ENCODE measurements around the gene HES5. TPM values are rescaled to one million over a fixed set of nuclear protein-coding genes. Genes with fewer than 3 reads are reported as not detected.

The HES5 gene
- total and polyA plus RNA-seq, 2 of the 13 experiments (the other 11 are each of a cell fraction or from before 2014, with no cell fraction given) = not detected

DNA sequence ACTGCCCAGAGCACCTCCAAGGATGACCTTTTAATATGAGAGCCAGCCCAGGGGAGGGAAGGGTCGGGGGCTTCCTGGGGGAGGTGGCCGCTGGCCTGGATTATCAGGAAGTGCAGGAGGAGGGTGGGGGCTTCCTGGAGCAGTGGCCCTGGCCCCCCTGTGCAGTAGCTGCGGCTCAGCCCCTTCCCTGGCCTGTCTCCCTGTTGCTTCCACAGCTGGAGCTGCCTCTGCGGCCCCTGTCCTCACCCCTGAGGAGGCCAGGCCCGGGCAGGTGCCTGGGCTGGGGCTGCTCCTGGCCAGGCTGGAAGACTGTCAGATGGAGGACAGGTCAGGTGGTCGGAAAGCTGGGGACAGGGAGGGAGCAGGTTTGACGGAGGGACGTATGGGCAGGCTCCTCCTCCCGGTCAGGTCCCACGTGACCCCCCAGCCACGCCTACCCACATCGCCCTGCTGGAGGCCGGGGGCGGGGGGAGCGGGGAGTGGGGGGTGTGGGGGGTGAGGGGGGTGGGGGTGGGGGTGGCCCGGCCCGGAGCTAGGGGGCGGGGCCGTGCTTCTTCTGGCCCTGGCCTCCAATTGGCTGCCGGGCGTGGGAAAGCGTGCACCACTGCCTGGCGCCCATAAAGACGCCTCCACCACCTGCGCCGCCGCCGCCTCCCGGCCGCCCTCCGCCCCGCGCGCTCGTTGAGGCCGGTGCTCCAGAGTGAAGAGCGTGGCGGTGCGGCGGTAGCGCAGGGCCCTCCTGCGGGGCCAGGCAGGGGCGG, 15.9 kb upstream of the HES5 start (continued):
- TF ChIP-seq, protein P1, sequence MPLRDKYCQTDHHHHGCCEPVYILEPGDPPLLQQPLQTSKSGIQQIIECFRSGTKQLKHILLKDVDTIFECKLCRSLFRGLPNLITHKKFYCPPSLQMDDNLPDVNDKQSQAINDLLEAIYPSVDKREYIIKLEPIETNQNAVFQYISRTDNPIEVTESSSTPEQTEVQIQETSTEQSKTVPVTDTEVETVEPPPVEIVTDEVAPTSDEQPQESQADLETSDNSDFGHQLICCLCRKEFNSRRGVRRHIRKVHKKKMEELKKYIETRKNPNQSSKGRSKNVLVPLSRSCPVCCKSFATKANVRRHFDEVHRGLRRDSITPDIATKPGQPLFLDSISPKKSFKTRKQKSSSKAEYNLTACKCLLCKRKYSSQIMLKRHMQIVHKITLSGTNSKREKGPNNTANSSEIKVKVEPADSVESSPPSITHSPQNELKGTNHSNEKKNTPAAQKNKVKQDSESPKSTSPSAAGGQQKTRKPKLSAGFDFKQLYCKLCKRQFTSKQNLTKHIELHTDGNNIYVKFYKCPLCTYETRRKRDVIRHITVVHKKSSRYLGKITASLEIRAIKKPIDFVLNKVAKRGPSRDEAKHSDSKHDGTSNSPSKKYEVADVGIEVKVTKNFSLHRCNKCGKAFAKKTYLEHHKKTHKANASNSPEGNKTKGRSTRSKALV (CRISPR knock-in tag; IDR thresholded peaks at IDR 0.05) = no peak
- TF ChIP-seq CREB1 (IDR thresholded peaks at IDR 0.05) (no peak), CREB1 (CRISPR knock-in tag; IDR thresholded peaks at IDR 0.05) (no peak), ZSCAN21 (CRISPR knock-in tag; IDR thresholded peaks at IDR 0.05; ENCODE audit: borderline replicate concordance) (0 out of 2 replicates have a peak, but pooled peaks have one; percentile 38), KDM1A (CRISPR knock-in tag; IDR thresholded peaks at IDR 0.05) (no peak; the same call in 1 of the 2 replicates), ZBTB38 (CRISPR knock-in tag; IDR thresholded peaks at IDR 0.05) (peak; percentile 34; the same call in 1 of the 2 replicates), GZF1 (CRISPR knock-in tag; IDR thresholded peaks at IDR 0.05) (no peak), MTA1 (CRISPR knock-in tag; IDR thresholded peaks at IDR 0.05; ENCODE audit: borderline replicate concordance) (no peak), ZFP90 (CRISPR knock-in tag; IDR thresholded peaks at IDR 0.05; ENCODE audit: borderline replicate concordance) (0 out of 2 replicates have a peak, but pooled peaks have one; percentile 30), ZNF441 (CRISPR knock-in tag; IDR thresholded peaks at IDR 0.05; ENCODE audit: borderline replicate concordance) (no peak), RFXAP (CRISPR knock-in tag; IDR thresholded peaks at IDR 0.05; ENCODE audit: borderline replicate concordance) (no peak), HNRNPH1 (optimal IDR thresholded peaks at IDR 0.05; ENCODE audit: low read depth, low read length) (no peak), ELF3 (CRISPR knock-in tag; IDR thresholded peaks at IDR 0.05) (0 out of 2 replicates have a peak, but pooled peaks have one; percentile 22), ZNF589 (CRISPR knock-in tag; conservative IDR thresholded peaks at IDR 0.05) (no peak)
- TF ChIP-seq, protein P2, sequence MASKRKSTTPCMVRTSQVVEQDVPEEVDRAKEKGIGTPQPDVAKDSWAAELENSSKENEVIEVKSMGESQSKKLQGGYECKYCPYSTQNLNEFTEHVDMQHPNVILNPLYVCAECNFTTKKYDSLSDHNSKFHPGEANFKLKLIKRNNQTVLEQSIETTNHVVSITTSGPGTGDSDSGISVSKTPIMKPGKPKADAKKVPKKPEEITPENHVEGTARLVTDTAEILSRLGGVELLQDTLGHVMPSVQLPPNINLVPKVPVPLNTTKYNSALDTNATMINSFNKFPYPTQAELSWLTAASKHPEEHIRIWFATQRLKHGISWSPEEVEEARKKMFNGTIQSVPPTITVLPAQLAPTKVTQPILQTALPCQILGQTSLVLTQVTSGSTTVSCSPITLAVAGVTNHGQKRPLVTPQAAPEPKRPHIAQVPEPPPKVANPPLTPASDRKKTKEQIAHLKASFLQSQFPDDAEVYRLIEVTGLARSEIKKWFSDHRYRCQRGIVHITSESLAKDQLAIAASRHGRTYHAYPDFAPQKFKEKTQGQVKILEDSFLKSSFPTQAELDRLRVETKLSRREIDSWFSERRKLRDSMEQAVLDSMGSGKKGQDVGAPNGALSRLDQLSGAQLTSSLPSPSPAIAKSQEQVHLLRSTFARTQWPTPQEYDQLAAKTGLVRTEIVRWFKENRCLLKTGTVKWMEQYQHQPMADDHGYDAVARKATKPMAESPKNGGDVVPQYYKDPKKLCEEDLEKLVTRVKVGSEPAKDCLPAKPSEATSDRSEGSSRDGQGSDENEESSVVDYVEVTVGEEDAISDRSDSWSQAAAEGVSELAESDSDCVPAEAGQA (IDR thresholded peaks at IDR 0.05; ENCODE audit: low read depth) = no peak
- TF ChIP-seq, protein P2 (CRISPR knock-in tag; IDR thresholded peaks at IDR 0.05; ENCODE audit: borderline replicate concordance) = no peak
- TF ChIP-seq, protein P3, sequence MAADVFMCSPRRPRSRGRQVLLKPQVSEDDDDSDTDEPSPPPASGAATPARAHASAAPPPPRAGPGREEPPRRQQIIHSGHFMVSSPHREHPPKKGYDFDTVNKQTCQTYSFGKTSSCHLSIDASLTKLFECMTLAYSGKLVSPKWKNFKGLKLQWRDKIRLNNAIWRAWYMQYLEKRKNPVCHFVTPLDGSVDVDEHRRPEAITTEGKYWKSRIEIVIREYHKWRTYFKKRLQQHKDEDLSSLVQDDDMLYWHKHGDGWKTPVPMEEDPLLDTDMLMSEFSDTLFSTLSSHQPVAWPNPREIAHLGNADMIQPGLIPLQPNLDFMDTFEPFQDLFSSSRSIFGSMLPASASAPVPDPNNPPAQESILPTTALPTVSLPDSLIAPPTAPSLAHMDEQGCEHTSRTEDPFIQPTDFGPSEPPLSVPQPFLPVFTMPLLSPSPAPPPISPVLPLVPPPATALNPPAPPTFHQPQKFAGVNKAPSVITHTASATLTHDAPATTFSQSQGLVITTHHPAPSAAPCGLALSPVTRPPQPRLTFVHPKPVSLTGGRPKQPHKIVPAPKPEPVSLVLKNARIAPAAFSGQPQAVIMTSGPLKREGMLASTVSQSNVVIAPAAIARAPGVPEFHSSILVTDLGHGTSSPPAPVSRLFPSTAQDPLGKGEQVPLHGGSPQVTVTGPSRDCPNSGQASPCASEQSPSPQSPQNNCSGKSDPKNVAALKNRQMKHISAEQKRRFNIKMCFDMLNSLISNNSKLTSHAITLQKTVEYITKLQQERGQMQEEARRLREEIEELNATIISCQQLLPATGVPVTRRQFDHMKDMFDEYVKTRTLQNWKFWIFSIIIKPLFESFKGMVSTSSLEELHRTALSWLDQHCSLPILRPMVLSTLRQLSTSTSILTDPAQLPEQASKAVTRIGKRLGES (CRISPR knock-in tag; IDR thresholded peaks at IDR 0.05; ENCODE audit: borderline replicate concordance) = no peak

Measured in HepG2 (cell line).